Psoas muscle (tissue), 8 donors: ENCODE measurements around the gene TXK. TPM values are rescaled to one million over a fixed set of nuclear protein-coding genes. Genes with fewer than 3 reads are reported as not detected.

ENCODE experiments used
- ATAC-seq, 4 donors: fragments of 200-7000 bp; cut with Tn5 transposase; one replicate each; pipeline ENCODE4 v1.9.1; 2020; ENCODE audit warnings: moderate library complexity in 3 of 4, mild to moderate bottlenecking in 2 of 4
- DNase-seq, 2 donors: peaks; one replicate each; pipeline ENCODE4 v3.0.0-alpha.2; 2020
- H3K27ac ChIP-seq: fragments of 200-600 bp; one replicate; pipeline ENCODE4 v1.8.0; 2022
- H3K27me3 ChIP-seq, 3 donors: fragments of 200-600 bp in 1 of 3; one replicate each; pipeline versions ENCODE4 v1.6.1 to v1.8.0; 2013 to 2022; ENCODE audit warnings: low read length in 2 of 3, mild to moderate bottlenecking in 2 of 3, moderate library complexity in 1 of 3; ENCODE audit not compliant: insufficient read depth in 3 of 3
- H3K36me3 ChIP-seq, 2 donors: fragments of 200-600 bp in 1 of 2; one replicate each; pipeline versions ENCODE4 v1.6.1 to v1.8.0; 2013 to 2022; ENCODE audit warnings: low read depth in 1 of 2, mild to moderate bottlenecking in 1 of 2, moderate library complexity in 1 of 2; ENCODE audit not compliant: insufficient read depth in 1 of 2
- H3K4me1 ChIP-seq: fragments of 200-600 bp; one replicate; pipeline ENCODE4 v1.8.0; 2022
- H3K4me3 ChIP-seq: fragments of 200-600 bp; one replicate; pipeline ENCODE4 v1.8.0; 2022; ENCODE audit warnings: mild to moderate bottlenecking
- H3K9me3 ChIP-seq: fragments of 200-600 bp; one replicate; pipeline ENCODE4 v1.8.0; 2022
- CTCF ChIP-seq: fragments of 200-600 bp; IDR thresholded peaks from one replicate; pipeline ENCODE4 v1.8.0; 2022; ENCODE audit warnings: antibody characterized with exemption
- WGBS, 3 donors: extraction: QIAGEN DNeasy Blood & Tissue Kit; methylation state at CpG; one replicate each; pipeline versions ENCODE4 v1.1.6 to v1.1.7; 2013; 5-methylcytosine and 5-hydroxymethylcytosine counted together
- intact Hi-C, 2 donors: fragments of 100-400 bp; cut with DNase I; formaldehyde crosslinking; loops; one replicate each; pipeline versions ENCODE4 v1.11.0 to v1.14.2; 2022
- polyA plus RNA-seq, 3 donors: library from polyadenylated mRNA; stranded (reverse); fragments of 200-250 nt; gene quantifications; one replicate each; pipeline ENCODE4 v1.2.3, GENCODE V29; 2013
- total RNA-seq, 4 donors: library from RNA; stranded (reverse); fragmentation: NEBNext Ultra II Directional in 2 of 4; extraction: Animal tissue kit (Norgen Biotek cat#: 25700) in 2 of 4; gene quantifications; one replicate each; pipeline versions ENCODE4 v1.2.1 to v1.2.4, GENCODE V29; 2021 to 2023
- donor health status: healthy with polysubstance abuse.
- donor health status: DM: no; HTN: no; CAD: no; lungs with moderate emphysema.
- donor health status: Bipolar disorder and iron deficiency.
- donor health status: healthy.
- donor health status: DM: yes; HTN: yes; CAD: no.
- donor health status: DM: no; HTN: no; CAD: no.
- donor health status: DM: no; HTN: no; CAD: no.
- donor health status: DM: yes; HTN: yes; CAD: no.

The TXK gene
- total and polyA plus RNA-seq, 7 donors = 0.07 to 0.52 (median 0.21) TPM; not detected in 1

GRCh38 chr4:48133669-48134068, 381 bp downstream of the TXK start:
- H3K36me3 ChIP-seq = peaks cover 0 to 32% of the 10 kb centered on the region in 2 donors
- intact Hi-C loops = no loop called here
- H3K27ac ChIP-seq = no peak overlapping the region
- no peaks in the 10 kb centered on the region for H3K4me1 ChIP-seq
- ATAC-seq (no peak), DNase-seq (no peak)
- no peak for TF ChIP-seq CTCF
- no peak overlapping the region for H3K4me3 ChIP-seq
- no peaks in the 10 kb centered on the region for H3K9me3 ChIP-seq
- H3K27me3 ChIP-seq = no peaks in the 10 kb centered on the region

GRCh38 chr4:48131736-48132135, 2.3 kb downstream of the TXK start:
- TF ChIP-seq CTCF = no peak
- ATAC-seq (no peak), DNase-seq (no peak)
- H3K27ac ChIP-seq = no peak overlapping the region
- H3K36me3 ChIP-seq = peaks cover 0 to 18% of the 10 kb centered on the region in 2 donors
- H3K27me3 ChIP-seq = no peaks in the 10 kb centered on the region
- peaks cover 11% of the 10 kb centered on the region for H3K4me1 ChIP-seq
- intact Hi-C loops = no loop called here
- no peak overlapping the region for H3K4me3 ChIP-seq
- WGBS, 3 donors = 69 to 87% (median 84%) methylated on average over 4 of the region's 4 CpGs
- no peaks in the 10 kb centered on the region for H3K9me3 ChIP-seq

GRCh38 chr4:48130100-48130499, 4.0 kb downstream of the TXK start:
- intact Hi-C loops = no loop called here
- no peak overlapping the region for H3K27ac ChIP-seq
- no peak for TF ChIP-seq CTCF
- ATAC-seq = no peak
- WGBS, 3 donors = 83 to 93% (median 90%) methylated on average over 7 of the region's 7 CpGs
- no peak overlapping the region for H3K4me3 ChIP-seq
- H3K9me3 ChIP-seq = no peaks in the 10 kb centered on the region
- H3K36me3 ChIP-seq = peaks cover 0 to 2% of the 10 kb centered on the region in 2 donors
- peaks cover 11% of the 10 kb centered on the region for H3K4me1 ChIP-seq
- H3K27me3 ChIP-seq = no peaks in the 10 kb centered on the region
- DNase-seq = no peak

- Histone ChIP-seq H3K9me3 (no peaks in the 10 kb centered on the region), H3K4me3 (no peak overlapping the region), H3K36me3 (no peaks in the 10 kb centered on the region), H3K4me1 (peaks cover 11% of the 10 kb centered on the region), H3K27me3 (no peaks in the 10 kb centered on the region), H3K27ac (no peak overlapping the region)
- DNase-seq (peak in 1 of 2 donors; percentile 54), ATAC-seq (no peak)
- WGBS, 3 donors = 34 to 42% (median 38%) methylated on average over 9 of the region's 9 CpGs
- no peak for TF ChIP-seq CTCF
- intact Hi-C loops = no loop called here
Measured at GRCh38 chr4:48129307-48130014, 4.6 kb downstream of the TXK start.
